BLaER1 (cell line): Measurements from ENCODE around the gene ANKMY1.

Source experiments
- H3K27ac ChIP-seq: shearing (Covaris generic); formaldehyde crosslinking; 2 replicates; pipeline ENCODE4 v1.8.1; 2022
- H3K27me3 ChIP-seq: shearing (Covaris generic); formaldehyde crosslinking; 2 replicates; pipeline ENCODE4 v1.8.1; 2022
- H3K36me3 ChIP-seq: shearing (Covaris generic); formaldehyde crosslinking; 2 replicates; pipeline ENCODE4 v1.8.1; 2022
- H3K4me1 ChIP-seq: shearing (Covaris generic); formaldehyde crosslinking; 2 replicates; pipeline ENCODE4 v1.8.1; 2022
- H3K4me2 ChIP-seq: shearing (Covaris generic); formaldehyde crosslinking; 2 replicates; pipeline ENCODE4 v1.8.1; 2022
- H3K4me3 ChIP-seq: shearing (Covaris generic); formaldehyde crosslinking; 2 replicates; pipeline ENCODE4 v1.8.1; 2022
- H3K9ac ChIP-seq: shearing (Covaris generic); formaldehyde crosslinking; 2 replicates; pipeline ENCODE4 v1.8.1; 2022
- H3K9me3 ChIP-seq: shearing (Covaris generic); formaldehyde crosslinking; 2 replicates; pipeline ENCODE4 v1.8.1; 2022
- H4K20me1 ChIP-seq: shearing (Covaris generic); formaldehyde crosslinking; 2 replicates; pipeline ENCODE4 v1.8.1; 2022
- Cebpa-rat ChIP-seq: shearing (Covaris generic); IDR thresholded peaks from 2 replicates; pipeline ENCODE4 v1.8.1; 2022

The ANKMY1 gene

DNA sequence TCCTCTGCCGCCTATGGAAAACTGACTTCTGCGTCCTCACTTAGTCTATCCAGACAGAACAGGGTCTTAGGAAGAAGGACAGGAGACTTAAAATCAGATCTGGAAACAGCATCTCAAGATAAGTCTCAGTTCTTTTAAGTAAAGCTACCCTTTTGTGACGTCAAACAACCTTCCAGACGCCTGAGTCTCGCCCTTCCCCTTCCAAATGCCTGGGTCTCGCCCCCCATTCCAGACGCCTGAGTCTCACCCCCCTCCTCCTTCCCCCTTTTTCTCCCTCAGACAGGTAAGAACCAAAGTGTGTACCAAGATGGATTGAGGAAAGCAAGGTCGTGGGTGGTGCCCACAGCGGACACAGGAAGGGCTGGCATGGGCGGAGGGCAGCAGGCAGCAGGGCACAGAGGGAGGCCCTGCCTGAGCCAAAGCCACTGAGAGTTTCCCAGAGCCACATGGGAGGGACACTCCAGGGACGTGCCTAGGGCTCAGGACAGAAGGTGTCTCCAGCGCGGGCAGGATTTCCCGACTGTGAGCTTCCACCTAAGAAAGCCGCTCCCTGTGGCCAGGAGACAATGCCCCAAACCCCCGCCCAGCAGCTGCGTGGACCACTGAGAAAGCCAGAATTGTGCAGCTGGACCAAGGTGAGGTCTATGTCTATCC, 51.3 kb downstream of the ANKMY1 start:
- no peak overlapping the region for H3K4me3 ChIP-seq
- H3K9ac ChIP-seq = no peak overlapping the region
- no peaks in the 10 kb centered on the region for H4K20me1 ChIP-seq
- H3K27ac ChIP-seq = no peak overlapping the region
- H3K9me3 ChIP-seq = no peaks in the 10 kb centered on the region
- H3K4me2 ChIP-seq = no peak overlapping the region
- H3K36me3 ChIP-seq = peaks cover 75% of the 10 kb centered on the region
- no peaks in the 10 kb centered on the region for H3K4me1 ChIP-seq
- H3K27me3 ChIP-seq = no peaks in the 10 kb centered on the region
- TF ChIP-seq Cebpa-rat = no peak

DNA sequence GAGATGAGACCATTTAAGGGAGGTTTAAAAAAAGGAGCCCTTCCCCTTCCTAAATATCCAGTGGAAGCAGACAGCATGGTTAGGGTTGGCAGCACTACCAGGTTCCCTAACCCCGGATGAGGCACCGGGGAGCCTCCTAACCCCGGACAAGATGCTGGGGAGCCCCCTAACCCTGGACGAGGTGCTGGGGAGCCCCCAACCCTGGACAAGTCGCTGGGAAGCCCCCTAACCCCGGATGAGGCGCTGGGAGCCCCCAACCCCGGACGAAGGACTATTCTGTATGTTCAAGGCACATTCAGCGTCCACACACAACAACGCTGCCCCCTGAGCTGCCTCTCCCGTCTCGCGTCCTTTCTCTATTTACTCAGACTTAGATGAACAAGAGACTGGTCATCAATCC, 51.9 kb downstream of the ANKMY1 start:
- TF ChIP-seq Cebpa-rat = no peak
- H3K27me3 ChIP-seq = no peaks in the 10 kb centered on the region
- no peaks in the 10 kb centered on the region for H3K4me1 ChIP-seq
- peaks cover 75% of the 10 kb centered on the region for H3K36me3 ChIP-seq
- H3K27ac ChIP-seq = no peak overlapping the region
- no peak overlapping the region for H3K4me2 ChIP-seq
- no peak overlapping the region for H3K4me3 ChIP-seq
- no peaks in the 10 kb centered on the region for H3K9me3 ChIP-seq
- no peaks in the 10 kb centered on the region for H4K20me1 ChIP-seq
- H3K9ac ChIP-seq = no peak overlapping the region

- no peaks in the 10 kb centered on the region for H3K9me3 ChIP-seq
- no peak overlapping the region for H3K9ac ChIP-seq
- no peaks in the 10 kb centered on the region for H3K4me1 ChIP-seq
- H3K4me2 ChIP-seq = no peak overlapping the region
- H3K4me3 ChIP-seq = no peak overlapping the region
- peaks cover 77% of the 10 kb centered on the region for H3K36me3 ChIP-seq
- H3K27me3 ChIP-seq = no peaks in the 10 kb centered on the region
- H4K20me1 ChIP-seq = no peaks in the 10 kb centered on the region
- no peak overlapping the region for H3K27ac ChIP-seq
- no peak for TF ChIP-seq Cebpa-rat
Measured at GRCh38 chr2:240503848-240504247, 53.9 kb downstream of the ANKMY1 start.

DNA sequence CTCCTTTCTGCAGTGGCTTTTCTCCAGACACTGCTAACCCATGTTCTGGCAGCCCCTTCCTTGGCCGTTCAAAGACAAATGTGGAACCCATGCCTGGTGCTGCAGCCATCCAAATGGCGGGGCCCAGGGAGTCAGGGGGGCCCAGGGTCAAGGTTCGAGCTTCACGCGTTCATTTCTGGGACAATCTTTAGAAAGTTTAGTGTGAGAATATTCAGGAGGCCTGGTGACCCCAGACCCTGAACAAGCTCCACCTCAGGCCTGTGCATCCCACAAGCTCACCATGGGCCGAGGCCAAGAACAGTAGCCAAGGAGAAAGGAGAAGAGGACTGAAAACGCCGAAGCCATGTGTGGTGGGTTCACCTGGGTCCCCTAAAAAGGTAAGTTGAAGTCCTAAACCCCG, 54.4 kb downstream of the ANKMY1 start:
- H3K4me1 ChIP-seq = no peaks in the 10 kb centered on the region
- no peaks in the 10 kb centered on the region for H3K27me3 ChIP-seq
- no peaks in the 10 kb centered on the region for H3K9me3 ChIP-seq
- H3K4me3 ChIP-seq = no peak overlapping the region
- no peaks in the 10 kb centered on the region for H4K20me1 ChIP-seq
- no peak overlapping the region for H3K27ac ChIP-seq
- no peak overlapping the region for H3K9ac ChIP-seq
- H3K36me3 ChIP-seq = peaks cover 78% of the 10 kb centered on the region
- H3K4me2 ChIP-seq = no peak overlapping the region
- TF ChIP-seq Cebpa-rat = no peak

DNA sequence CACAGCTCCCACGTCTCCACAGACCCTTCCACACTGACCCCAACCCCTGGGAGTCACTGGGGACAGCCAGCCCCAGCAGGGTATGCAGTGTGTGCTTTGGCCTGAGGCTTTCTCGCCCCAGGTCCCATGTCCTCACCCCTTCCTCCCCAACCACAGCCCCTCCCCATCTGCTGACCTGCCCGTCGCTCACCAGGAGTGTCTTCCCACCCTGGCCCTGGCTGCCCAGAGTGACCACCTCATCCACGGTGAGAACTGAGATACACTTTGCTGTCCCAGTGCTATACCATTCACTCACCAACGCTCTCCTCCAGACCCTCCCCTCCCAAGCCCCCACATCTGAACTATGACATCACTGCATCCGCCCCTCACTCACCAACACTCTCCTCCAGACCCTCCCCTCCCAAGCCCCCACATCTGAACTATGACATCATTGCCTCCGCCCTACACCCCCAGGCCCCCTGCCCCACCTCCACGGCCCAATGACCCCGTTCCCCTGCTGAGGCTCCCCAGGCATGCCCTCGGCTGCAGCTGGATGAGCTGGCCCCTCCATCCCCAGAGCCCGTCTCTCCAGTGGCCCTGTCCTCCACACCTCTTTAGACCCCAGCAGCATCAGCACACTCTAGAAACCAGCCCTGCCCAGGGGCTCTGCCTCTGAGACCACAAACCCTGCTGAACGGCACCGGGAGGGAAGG, 55.2 kb downstream of the ANKMY1 start:
- Histone ChIP-seq H3K36me3 (peaks cover 75% of the 10 kb centered on the region), H3K4me2 (no peak overlapping the region), H3K9me3 (no peaks in the 10 kb centered on the region), H3K4me3 (no peak overlapping the region), H4K20me1 (no peaks in the 10 kb centered on the region), H3K9ac (no peak overlapping the region), H3K27me3 (no peaks in the 10 kb centered on the region), H3K27ac (no peak overlapping the region), H3K4me1 (no peaks in the 10 kb centered on the region)
- TF ChIP-seq Cebpa-rat = no peak

DNA sequence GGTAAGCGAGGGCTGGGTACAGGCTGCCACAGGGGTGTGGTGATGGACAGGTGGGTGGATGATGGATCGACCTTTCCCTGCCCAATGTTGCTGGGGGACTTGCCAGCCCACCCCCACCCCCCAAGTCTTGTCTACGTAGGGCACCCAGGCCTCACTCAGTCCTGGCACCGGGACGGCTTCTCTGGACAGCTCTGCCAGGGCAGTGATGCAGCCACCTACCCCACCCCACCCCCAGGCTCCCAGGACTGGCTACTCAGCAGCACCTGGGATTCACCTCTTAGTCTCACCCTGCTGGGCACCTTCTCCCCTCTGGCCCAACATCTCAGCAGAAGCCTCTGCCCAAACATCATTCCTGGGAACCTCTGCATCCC, 55.7 kb downstream of the ANKMY1 start:
- H3K4me3 ChIP-seq = no peak overlapping the region
- H3K27ac ChIP-seq = no peak overlapping the region
- no peaks in the 10 kb centered on the region for H3K9me3 ChIP-seq
- TF ChIP-seq Cebpa-rat = no peak
- no peaks in the 10 kb centered on the region for H4K20me1 ChIP-seq
- no peak overlapping the region for H3K4me2 ChIP-seq
- no peak overlapping the region for H3K9ac ChIP-seq
- no peaks in the 10 kb centered on the region for H3K4me1 ChIP-seq
- H3K27me3 ChIP-seq = no peaks in the 10 kb centered on the region
- peaks cover 78% of the 10 kb centered on the region for H3K36me3 ChIP-seq

DNA sequence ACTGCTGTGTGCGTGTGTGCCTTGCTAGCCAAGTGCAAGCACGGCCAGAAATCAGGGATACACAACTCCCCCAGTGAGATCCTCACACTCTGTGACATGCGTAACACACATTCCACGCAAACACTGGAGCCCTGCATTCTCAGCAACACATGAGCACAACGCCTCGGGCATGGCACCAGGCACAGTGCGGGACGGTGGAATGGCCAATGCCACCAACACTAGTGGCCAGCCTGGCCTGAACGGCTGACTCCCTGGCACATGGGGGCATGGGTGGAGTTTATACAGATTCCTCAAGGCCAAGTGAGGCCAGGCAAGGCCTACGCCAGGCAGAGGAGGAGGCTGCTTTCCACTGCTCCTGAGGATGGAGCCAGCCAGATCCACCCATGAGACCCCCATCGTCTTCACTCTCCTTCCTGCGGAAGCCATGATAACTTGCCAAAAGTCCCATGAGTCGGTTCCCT, 56.2 kb downstream of the ANKMY1 start:
- H4K20me1 ChIP-seq = no peaks in the 10 kb centered on the region
- H3K27ac ChIP-seq = no peak overlapping the region
- H3K9ac ChIP-seq = no peak overlapping the region
- no peaks in the 10 kb centered on the region for H3K4me1 ChIP-seq
- H3K9me3 ChIP-seq = no peaks in the 10 kb centered on the region
- H3K27me3 ChIP-seq = no peaks in the 10 kb centered on the region
- no peak overlapping the region for H3K4me3 ChIP-seq
- TF ChIP-seq Cebpa-rat = no peak
- H3K4me2 ChIP-seq = no peak overlapping the region
- H3K36me3 ChIP-seq = peaks cover 80% of the 10 kb centered on the region

GRCh38 chr2:240500561-240501423, 57.0 kb downstream of the ANKMY1 start:
- Histone ChIP-seq H3K4me1 (no peaks in the 10 kb centered on the region), H3K36me3 (peaks cover 79% of the 10 kb centered on the region), H3K27me3 (no peaks in the 10 kb centered on the region), H3K4me3 (no peak overlapping the region), H3K9me3 (peaks cover 1% of the 10 kb centered on the region), H3K9ac (no peak overlapping the region), H3K27ac (no peak overlapping the region), H4K20me1 (no peaks in the 10 kb centered on the region), H3K4me2 (no peak overlapping the region)
- TF ChIP-seq Cebpa-rat = no peak

DNA sequence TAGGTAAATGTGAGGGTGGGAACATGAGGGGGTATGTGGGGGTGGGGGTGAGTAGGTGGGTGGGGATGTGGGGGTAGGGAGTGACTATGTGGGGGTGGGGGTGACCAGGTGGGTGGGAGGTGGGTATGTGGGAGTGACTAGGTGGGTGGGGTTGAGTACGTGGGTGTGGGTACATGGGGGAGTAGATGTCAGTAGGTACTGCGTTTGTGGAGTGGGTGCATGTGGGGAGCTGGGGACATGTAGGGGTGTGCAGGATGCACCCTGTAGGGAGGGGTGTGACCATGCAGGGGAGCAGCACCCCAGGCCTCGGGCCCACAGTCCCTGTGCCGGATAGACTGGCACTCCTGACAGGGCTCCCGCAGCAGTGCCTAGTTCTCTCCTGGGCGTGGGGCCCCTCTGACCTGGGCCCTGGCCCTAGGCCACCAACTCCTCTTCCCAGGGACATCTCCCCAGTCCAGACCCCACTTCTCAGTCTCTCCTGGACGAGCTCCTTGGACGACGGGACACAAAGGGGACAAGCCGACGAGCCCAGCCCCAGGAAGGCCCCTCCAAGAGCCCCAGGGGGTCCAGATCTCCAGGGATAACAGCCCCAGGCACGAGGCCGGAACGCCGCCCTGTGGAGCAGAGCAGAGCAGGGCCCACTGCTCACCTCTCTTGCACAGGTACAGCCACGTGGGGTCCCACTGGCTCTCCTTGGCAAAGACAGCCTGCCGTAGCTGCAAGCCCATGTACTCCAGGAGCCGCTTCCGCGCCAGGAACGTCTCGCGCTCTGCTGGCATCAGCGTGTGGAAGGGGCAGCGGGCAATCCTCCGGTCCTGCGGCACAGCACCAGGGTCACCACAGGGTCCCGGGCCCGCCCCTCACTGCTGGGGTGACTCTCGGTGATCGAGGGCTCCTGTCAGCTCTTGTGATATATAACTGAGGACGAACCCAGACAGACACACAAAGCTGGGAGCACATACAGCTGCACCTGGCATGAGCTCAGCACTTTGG, 58.2 kb downstream of the ANKMY1 start:
- H3K36me3 ChIP-seq = peaks cover 84% of the 10 kb centered on the region

More for the DNA sequence above, 58.2 kb downstream of the ANKMY1 start:
- no peak overlapping the region for H3K9ac ChIP-seq
- TF ChIP-seq Cebpa-rat = no peak
- H3K4me1 ChIP-seq = no peaks in the 10 kb centered on the region
- H3K4me3 ChIP-seq = no peak overlapping the region
- no peak overlapping the region for H3K4me2 ChIP-seq
- H3K27me3 ChIP-seq = no peaks in the 10 kb centered on the region
- H3K9me3 ChIP-seq = peaks cover 13% of the 10 kb centered on the region
- H3K27ac ChIP-seq = no peak overlapping the region
- no peaks in the 10 kb centered on the region for H4K20me1 ChIP-seq
